Heart right ventricle (tissue), 16 donors: Measurements from ENCODE around the gene SH2D2A. TPM values are rescaled to one million over a fixed set of nuclear protein-coding genes. Genes with fewer than 3 reads are reported as not detected.
A peak's percentile ranks its signal among the peaks of the same experiment; 100 is the strongest.

Experiments
- ATAC-seq, 8 donors: fragments of 200-7000 bp; cut with Tn5 transposase; one replicate each; pipeline ENCODE4 v1.9.1; 2020; ENCODE audit warnings: mild to moderate bottlenecking in 8 of 8, moderate library complexity in 8 of 8, moderate number of reproducible peaks in 1 of 8
- DNase-seq, 2 donors: peaks; one replicate each; pipeline ENCODE4 v3.0.0-alpha.2; 2020
- H3K27ac ChIP-seq, 10 donors: fragments of 200-600 bp; sonication (generic) in 2 of 10; one replicate each; pipeline versions ENCODE4 v1.5.0 to v1.8.0; 2020 to 2022; ENCODE audit warnings: mild to moderate bottlenecking in 3 of 10
- H3K27me3 ChIP-seq, 7 donors: fragments of 200-600 bp; one replicate each; pipeline ENCODE4 v1.8.0; 2021 to 2022; ENCODE audit warnings: mild to moderate bottlenecking in 2 of 7
- H3K36me3 ChIP-seq, 9 donors: fragments of 200-600 bp; sonication (generic) in 1 of 9; one replicate each; pipeline versions ENCODE4 v1.5.0 to v1.8.0; 2020 to 2022; ENCODE audit warnings: mild to moderate bottlenecking in 2 of 9
- H3K4me1 ChIP-seq, 9 donors: fragments of 200-600 bp; sonication (generic) in 1 of 9; one replicate each; pipeline versions ENCODE4 v1.5.0 to v1.8.0; 2020 to 2022; ENCODE audit warnings: mild to moderate bottlenecking in 4 of 9
- H3K4me3 ChIP-seq, 10 donors: fragments of 200-600 bp; sonication (generic) in 2 of 10; one replicate each; pipeline versions ENCODE4 v1.5.0 to v1.8.0; 2020 to 2022; ENCODE audit warnings: mild to moderate bottlenecking in 7 of 10, moderate library complexity in 2 of 10
- H3K9me3 ChIP-seq, 11 donors: fragments of 200-600 bp in 10 of 11; sonication (generic) in 2 of 11; one replicate each; pipeline versions ENCODE4 v1.5.0 to v1.8.0; 2013 to 2022; ENCODE audit warnings: mild to moderate bottlenecking in 2 of 11, control low read depth in 1 of 11, moderate library complexity in 1 of 11
- WGBS, 2 donors: extraction: QIAGEN DNeasy Blood & Tissue Kit; methylation state at CpG; one replicate each; pipeline ENCODE4 v1.1.7; 2013; ENCODE audit warnings: inconsistent platforms in 1 of 2; 5-methylcytosine and 5-hydroxymethylcytosine counted together
- intact Hi-C, 10 donors: fragments of 100-400 bp; cut with DNase I; formaldehyde crosslinking; loops; one replicate each; pipeline versions ENCODE4 v1.11.1 to v1.14.2; 2022
- polyA plus RNA-seq, 2 donors: library from polyadenylated mRNA; stranded (reverse); fragments of 200-250 nt; gene quantifications; one replicate each; pipeline ENCODE4 v1.2.3, GENCODE V29; 2013
- total RNA-seq, 10 donors: library from RNA; stranded (reverse); fragmentation: NEBNext Ultra II Directional in 3 of 10; extraction: Animal tissue kit (Norgen Biotek cat#: 25700) in 3 of 10; gene quantifications; one replicate each; pipeline versions ENCODE4 v1.2.1 to v1.2.4, GENCODE V29; 2021 to 2023
- TF ChIP-seq, protein P1 (sequence below), 9 donors: fragments of 200-600 bp; sonication (generic) in 2 of 9; IDR thresholded peaks; one replicate each; pipeline versions ENCODE4 v1.5.0 to v1.8.0; 2021 to 2022; ENCODE audit warnings: antibody characterized with exemption in 9 of 9, mild to moderate bottlenecking in 5 of 9, moderate library complexity in 1 of 9
- donor health status: Arrhythmogenic right ventricular cardiomyopathy.
- donor health status: ischemic (EF 13 %, LVEDD 7.1; RV severe dilation, severe dysfunction).
- donor health status: healthy with polysubstance abuse.
- donor health status: DM: no; HTN: yes; CAD: no.
- donor health status: DM: no; HTN: no; CAD: no.
- donor health status: ischemic (EF 25% LVEDD 6.9; RV normal size, moderate dysfunction).
- donor health status: ischemic (EF 25% LVEDD 5.7; RV mildly dilated, moderate dysfunction).
- donor health status: healthy.
- donor health status: DM: yes; HTN: yes; CAD: no.
- donor health status: Ischemic cardiomyopathy.
- donor health status: ischemic (EF 35%, LVEDD 5.7; RV mildly dilated, moderate dysfunction).
- donor health status: nonischemic (EF 11% LVEDD 7.7; RV severe dilation, severe dysfunction).
- donor health status: DM: yes; HTN: yes; CAD: no.
- donor health status: PGD.
- donor health status: ischemic (EF 29% LVEDD 5.4; RV normal size, mild dysfunction).
- donor health status: nonischemic (EF 23%, LVEDD 6.1; RV moderate dilation, normal function).

SH2D2A gene
- total and polyA plus RNA-seq, 12 donors: 0.50 to 4.4 (median 0.81) TPM; not detected in 1

DNA sequence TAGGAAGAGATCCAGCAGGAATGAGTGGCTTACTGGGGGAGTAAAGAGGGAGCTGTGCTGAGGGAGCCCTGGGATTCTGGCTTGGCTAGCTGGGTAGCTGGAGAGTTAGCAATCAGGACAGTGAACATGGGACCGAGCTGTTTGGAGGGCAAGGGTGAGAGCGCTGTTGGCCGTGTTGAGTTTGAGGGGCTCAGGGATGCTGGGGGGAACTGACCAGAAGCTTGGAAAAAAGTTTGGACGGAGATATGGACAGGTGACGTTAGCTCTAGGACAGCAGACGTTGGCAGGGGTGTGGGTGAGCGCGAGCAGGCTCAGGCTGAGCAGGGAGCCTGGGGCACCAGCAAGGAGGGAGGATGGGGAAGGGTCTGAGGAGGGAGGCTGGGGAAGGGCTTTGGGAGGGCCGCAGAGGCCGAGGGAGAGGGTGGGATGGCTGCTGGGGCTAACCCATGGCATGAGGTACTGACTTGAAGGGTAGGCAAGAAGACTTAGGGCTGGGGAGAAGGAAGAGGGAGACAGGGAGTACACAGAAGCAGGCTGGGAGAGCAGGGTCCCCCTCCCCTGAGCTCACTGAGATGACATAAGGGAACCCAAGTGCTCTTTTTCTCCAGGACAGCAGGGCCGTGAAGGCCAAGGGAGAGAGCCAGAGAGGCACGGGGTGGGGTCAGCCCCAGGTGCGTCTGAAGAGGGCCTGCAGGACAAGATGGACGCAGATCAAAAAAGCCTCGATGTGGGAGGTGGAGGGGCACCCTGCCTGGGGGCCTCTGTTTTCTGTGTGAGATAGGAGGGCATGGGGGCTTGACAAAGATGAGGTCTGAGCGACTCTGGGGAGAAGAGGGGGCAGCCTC, 8.2 kb downstream of the SH2D2A start:
- no peak for ATAC-seq
- Histone ChIP-seq H3K4me1 (peaks cover 0 to 55% (median 28%) of the 10 kb centered on the region in 9 donors), H3K9me3 (no peaks in the 10 kb centered on the region), H3K27me3 (peaks cover 0 to 13% (median 0%) of the 10 kb centered on the region in 7 donors), H3K36me3 (peaks cover 0 to 11% (median 0%) of the 10 kb centered on the region in 9 donors), H3K27ac (no peak overlapping the region), H3K4me3 (no peak overlapping the region)
- DNase-seq: no peak
- TF ChIP-seq, protein P1, sequence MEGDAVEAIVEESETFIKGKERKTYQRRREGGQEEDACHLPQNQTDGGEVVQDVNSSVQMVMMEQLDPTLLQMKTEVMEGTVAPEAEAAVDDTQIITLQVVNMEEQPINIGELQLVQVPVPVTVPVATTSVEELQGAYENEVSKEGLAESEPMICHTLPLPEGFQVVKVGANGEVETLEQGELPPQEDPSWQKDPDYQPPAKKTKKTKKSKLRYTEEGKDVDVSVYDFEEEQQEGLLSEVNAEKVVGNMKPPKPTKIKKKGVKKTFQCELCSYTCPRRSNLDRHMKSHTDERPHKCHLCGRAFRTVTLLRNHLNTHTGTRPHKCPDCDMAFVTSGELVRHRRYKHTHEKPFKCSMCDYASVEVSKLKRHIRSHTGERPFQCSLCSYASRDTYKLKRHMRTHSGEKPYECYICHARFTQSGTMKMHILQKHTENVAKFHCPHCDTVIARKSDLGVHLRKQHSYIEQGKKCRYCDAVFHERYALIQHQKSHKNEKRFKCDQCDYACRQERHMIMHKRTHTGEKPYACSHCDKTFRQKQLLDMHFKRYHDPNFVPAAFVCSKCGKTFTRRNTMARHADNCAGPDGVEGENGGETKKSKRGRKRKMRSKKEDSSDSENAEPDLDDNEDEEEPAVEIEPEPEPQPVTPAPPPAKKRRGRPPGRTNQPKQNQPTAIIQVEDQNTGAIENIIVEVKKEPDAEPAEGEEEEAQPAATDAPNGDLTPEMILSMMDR (IDR thresholded peaks at IDR 0.05): no peak
- WGBS, 2 donors: 95% methylated on average over 16 of the region's 16 CpGs
- intact Hi-C loops: loop anchor here in 1 of 10 donors (5.0 kb wide), 1 partner anchor 49 kb away; the partner anchor contains the start of gene INSRR

DNA sequence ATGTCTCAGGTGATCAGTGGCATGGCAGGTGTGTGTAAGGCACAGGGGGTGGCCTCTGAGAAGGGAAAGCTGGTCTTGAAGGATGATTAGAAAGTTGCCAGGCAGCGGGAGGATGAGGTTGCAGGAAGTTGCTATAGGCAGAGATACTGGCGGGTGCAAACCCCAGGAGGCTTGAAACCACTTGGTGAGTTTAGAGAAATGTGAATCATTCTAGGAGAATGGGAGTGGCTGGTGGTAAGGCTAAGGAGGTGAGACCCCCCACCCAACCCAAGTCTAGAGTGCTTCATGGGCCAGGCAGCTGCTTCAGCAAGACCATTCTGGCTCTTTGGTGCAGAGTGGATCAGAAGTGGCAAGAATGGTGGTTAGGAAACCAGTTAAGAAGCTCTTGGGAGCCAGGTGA, 9.0 kb downstream of the SH2D2A start:
- WGBS, 2 donors: 92 to 100% methylated on average over 2 of the region's 2 CpGs
- Histone ChIP-seq H3K27ac (no peak overlapping the region), H3K27me3 (peaks cover 0 to 8% (median 0%) of the 10 kb centered on the region in 7 donors), H3K4me1 (peaks cover 0 to 48% (median 28%) of the 10 kb centered on the region in 9 donors), H3K9me3 (no peaks in the 10 kb centered on the region), H3K36me3 (peaks cover 0 to 5% (median 0%) of the 10 kb centered on the region in 9 donors), H3K4me3 (no peak overlapping the region)
- intact Hi-C loops: loop anchor here in 1 of 10 donors (5.0 kb wide), 1 partner anchor 50 kb away; the partner anchor contains the start of gene INSRR
- no peak for DNase-seq
- TF ChIP-seq, protein P1 (IDR thresholded peaks at IDR 0.05): no peak
- no peak for ATAC-seq

DNA sequence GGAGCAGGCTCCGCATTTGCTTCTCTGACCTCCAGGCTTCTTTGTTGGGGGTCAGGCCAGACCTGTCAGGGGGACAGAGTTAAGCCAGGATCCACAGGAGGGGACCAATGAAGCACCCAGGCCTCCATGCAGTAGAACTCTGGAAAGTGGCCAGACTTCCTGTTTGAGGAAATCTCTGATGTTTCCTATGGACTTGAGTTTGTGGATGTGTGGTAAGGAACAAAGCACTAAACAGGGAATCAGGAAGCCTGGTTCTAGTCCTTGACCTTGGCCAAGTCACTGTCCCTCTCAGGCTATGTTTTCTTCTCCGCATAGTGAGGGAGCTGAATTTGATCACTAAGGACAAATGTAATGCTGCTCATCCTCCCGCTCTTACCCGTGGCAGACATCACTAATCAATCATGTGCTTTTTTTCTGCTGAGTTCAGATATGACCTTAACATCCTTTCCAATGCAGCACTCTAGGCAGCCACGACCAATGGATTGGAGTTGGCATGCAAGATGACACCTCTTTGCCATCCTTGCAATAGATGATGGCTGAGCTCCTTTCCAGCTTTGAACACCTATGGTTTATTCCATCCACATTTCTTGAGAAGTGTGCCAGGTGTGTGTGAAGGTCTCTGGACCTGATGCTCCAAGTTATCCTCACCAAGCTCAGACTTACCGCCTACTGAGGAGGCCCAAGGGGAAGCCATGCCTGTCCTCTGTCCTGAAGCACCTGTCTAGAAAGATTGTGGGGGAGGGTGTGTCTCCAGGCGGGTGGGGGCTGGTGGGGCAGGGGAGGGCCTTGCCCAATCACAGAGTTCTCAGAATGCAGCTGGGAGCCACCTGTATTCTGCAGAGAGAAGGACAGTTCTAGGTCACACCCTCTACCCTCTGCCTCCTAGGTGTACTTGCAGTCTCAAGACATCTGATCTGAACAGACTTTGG, 9.9 kb downstream of the SH2D2A start:
- Histone ChIP-seq H3K9me3 (no peaks in the 10 kb centered on the region), H3K27ac (peak overlapping the region in 8 of 10 donors; percentile 10 to 61 (median 56)), H3K4me3 (no peak overlapping the region), H3K4me1 (peaks cover 0 to 50% (median 31%) of the 10 kb centered on the region in 9 donors), H3K27me3 (no peaks in the 10 kb centered on the region), H3K36me3 (peaks cover 0 to 3% (median 0%) of the 10 kb centered on the region in 9 donors)
- intact Hi-C loops: loop anchor here in 1 of 10 donors (5.0 kb wide), 1 partner anchor 51 kb away; the partner anchor contains the start of gene INSRR
- ATAC-seq (peak in 2 of 8 donors; percentile 2 to 7), DNase-seq (no peak)
- 76 to 79% methylated on average over 7 of the region's 7 CpGs for WGBS, 2 donors
- TF ChIP-seq, protein P1 (IDR thresholded peaks at IDR 0.05): no peak
